Right hindlimb (tissue), 1 donor: ENCODE results near the gene GPR137.

Experiments used
- DNase-seq: peaks from one replicate; pipeline ENCODE4 v3.0.0-alpha.2; 2018

Gene GPR137

DNA sequence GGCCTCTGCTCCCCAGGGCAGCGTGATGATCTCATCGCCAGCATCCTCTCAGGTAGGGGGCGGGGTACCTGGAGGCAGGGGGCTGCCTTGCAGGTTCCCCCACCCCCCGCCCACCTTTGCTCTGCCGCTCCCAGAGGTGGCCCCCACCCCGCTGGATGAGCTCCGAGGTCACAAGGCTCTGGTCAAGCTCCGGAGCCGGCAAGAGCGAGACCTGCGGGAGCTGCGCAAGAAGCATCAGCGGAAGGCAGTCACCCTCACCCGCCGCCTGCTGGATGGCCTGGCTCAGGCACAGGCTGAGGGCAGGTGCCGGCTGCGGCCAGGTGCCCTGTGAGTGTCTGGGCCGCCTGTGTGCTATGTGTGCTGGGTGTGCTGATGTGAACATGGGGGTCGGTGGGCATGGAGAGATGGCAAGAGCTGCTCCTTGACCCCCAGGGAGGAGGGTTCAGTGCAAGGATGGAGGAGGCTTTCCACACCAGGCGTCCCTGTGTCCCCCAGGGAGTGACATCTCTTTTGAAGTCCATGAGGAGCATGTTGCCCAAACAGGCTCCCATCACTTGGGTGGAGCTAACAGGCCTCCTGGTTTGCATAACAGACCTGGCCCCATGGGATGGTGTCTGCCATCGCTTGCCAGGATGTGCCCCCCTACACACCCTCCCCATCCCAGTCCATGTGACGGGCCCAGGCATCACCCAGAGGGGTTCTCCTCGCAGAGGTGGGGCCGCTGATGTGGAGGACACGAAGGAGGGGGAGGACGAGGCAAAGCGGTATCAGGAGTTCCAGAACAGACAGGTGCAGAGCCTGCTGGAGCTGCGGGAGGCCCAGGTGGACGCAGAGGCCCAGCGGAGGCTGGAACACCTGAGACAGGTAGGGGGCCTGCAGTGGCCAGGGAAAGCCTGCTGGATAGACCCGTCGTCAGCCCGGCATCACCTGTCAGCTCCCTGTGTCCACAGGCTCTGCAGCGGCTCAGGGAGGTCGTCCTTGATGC is 20.2 kb upstream of the GPR137 start:
- no peak for DNase-seq

DNA sequence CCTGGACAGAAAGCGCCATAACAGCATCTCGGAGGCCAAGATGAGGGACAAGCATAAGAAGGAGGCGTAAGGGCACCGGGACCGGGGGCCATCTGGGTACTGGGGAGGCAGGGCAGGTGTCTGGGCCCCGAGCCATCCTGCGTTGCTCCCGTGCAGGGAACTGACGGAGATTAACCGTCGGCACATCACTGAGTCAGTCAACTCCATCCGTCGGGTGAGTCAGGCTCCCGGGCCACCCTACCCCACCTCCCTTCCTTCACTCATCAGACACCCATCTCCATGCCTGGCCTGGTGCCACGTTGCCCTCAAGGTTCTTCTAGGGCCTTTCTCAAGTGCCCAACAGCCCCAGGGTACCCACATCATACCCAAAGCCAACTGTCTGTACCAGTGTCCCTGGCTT is 19.3 kb upstream of the GPR137 start:
- no peak for DNase-seq

DNA sequence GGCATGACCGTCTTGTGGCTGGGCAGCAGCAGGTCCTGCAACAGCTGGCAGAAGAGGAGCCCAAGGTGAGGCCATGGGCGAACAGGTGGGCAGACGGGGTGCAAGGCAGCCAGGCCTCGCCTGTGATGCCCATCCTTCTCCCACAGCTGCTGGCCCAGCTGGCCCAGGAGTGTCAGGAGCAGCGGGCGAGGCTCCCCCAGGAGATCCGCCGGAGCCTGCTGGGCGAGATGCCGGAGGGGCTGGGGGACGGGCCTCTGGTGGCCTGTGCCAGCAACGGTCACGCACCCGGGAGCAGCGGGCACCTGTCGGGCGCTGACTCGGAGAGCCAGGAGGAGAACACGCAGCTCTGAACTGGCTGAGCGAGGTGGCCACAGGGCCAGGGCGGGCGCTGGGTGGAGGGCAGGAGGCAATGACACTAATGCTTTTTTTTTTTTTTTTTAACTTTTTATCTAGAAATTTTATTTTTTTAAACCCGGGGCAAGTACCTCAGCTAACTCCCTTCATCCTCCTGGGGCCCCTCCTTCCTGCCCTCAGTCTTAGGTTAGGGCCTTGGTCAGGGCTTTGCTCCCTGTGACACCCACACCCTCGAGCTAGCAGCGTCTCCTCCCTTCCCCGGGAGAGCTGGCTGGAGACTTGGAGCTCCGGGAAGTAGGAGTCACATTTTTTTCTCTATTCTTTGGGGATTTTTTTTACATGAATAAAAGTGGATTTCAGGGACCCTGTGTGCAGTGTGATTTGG is 18.3 kb upstream of the GPR137 start:
- DNase-seq = no peak

DNA sequence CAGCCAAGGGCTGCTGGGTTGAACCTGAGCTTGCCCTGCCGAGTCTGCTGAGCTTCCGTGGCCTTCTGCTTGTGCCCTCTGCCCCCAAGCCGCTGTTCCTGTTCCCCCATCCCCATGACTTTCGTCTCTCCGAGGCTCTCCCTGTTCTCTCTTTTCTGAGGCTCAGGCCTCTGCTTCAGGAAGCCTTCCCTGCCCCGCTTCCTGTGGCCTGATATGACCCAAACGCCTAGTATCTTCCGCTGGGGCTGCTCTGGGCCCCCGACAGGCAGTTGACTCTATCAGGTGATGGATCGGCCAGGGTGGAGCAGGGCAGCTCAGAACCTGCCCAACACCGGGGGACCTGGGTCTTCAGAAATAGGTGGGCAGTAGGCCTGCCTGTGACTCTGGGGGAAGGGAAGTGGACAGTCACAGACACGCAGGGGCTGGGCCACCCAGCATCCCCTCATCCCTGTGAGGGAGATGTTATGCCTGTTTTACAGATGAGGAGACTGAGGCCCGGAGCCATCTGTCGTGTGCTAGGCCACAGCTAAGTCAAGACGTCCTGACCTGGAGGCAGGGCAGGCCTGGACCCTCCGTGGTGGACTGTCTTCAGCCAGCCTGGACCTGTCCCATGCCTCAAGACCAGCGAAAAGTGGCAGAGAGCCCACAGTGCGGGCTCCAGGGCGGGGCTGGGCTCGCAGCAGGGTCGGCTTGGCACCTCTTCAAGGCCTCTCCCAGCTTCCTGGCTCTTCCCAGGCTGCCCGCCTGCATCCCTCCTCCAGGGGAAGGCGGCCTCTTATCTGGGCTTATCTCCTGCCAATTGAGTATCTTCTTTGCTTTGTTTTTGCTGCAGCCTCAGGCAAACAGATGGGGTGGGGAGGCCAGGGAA is 17.4 kb upstream of the GPR137 start:
- peak; percentile 72 for DNase-seq

DNA sequence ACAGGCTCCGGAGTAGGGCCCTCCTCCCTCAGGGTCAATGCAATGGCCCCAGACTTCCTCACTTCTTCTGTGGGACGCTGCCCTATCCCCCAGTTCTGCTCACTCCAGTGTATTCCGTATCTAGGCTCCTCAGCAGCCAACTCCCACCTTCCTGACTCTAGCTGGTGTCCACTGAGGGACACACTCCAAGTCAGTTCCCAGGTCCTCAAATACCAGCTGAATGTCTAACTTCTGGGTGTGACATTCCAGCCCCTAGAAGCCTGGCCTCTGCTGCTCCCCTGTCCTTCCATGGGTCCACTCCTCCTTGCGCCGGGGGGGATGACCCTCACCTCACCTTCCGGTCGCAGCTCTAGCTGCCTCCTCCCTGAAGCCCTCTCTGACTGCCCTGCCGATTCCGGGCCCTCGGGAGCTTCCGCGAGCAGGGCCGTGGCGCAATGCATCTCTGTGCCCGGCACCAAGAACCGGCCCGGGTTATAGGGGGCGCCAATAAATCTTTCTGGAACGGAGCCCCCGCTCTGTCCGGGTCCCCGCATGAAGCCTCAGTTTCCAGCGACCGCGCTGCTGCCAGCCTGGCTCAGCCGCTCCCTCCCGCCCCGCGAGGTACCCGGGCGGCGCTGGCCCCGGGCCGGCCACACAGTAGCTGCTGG is 16.6 kb upstream of the GPR137 start:
- DNase-seq = no peak

DNA sequence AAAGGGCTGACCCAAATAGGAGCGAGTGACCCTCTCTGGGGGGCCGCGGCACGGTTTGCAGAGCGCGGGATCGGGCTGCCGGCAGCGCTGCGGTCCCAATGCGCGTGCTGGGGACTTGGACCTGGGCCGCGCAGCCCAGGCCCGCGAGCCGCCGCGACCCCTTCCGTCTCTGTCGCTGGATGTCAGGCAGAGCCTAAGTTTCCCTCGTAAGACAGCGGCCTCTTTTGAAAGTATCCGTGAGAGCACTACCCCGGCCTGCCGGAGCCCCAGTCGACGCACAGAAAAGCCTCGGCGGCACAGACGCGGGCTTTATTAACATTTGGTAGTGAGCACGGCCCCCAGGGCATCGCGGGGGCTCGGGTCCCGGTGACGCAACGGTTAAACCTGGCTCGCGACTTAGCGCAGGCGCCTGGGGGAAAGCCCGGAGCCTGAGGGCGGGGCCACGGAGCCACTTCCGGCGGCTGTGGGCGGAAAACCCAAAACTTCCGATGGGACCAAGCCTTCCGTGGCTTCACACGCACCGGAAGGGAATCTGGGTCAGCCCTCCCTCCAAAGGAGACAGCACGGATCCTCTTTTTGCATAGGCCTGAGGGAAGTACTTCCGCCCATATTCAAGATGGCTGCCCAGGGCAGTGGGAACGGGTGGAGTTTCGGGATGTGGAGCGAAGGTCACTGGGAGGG is 16.0 kb upstream of the GPR137 start:
- DNase-seq = peak; percentile 99

DNA sequence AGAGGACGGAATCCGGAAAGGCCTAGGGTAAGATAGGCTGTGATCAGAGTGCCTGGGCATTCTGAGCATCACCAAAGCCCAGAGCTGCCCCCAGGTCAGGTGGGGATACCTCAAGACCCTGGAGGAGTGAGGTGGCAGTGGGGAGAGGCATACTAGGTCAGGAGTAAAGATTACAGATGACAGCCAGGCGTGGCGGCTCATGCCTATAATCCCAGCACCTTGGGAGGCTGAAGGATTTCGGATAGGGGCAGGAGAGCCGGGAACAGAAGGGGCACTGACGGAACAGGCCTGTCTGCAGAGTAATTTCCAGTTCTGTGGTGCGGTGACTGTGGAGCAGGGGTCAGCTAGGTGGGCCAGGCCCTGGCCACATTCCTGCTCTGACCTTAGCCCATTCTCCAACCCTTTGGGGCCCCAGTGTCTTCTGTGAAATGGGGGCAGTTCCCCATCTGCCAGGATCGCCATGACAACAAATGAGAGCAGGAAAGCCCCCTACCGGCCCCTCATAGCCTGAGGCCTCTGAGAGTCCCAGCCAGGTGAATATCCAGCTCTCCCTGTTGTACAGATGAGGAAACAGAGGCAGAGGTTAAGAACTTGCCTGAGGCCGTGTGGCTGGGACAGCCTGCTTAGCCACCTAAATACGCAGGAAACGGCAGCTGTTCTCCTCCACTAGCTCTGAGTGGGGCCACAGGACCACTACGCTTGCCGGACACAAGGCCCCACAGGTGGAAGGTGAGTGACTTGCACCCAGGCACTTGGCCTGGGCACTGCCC is 10.4 kb upstream of the GPR137 start:
- no peak for DNase-seq

DNA sequence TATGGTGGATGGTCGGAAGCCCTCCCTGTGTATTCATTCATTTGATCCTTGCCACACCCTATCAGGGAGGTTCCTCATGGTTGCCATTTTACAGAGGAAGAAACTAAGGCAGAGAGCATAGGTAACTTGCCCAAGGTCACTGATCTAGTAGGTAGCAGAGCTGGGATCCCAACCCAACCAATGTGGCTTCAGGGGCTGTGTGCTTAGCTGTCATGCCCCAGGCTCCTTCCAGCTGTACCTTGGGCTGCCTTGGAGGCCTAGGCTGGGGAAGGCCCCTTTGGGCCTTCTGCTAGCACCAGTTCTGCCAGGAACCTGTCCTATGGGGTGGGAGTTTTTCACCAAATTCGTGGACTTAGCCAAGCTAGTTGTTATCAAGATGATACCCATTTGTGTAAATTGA is 9.8 kb upstream of the GPR137 start:
- no peak for DNase-seq

DNA sequence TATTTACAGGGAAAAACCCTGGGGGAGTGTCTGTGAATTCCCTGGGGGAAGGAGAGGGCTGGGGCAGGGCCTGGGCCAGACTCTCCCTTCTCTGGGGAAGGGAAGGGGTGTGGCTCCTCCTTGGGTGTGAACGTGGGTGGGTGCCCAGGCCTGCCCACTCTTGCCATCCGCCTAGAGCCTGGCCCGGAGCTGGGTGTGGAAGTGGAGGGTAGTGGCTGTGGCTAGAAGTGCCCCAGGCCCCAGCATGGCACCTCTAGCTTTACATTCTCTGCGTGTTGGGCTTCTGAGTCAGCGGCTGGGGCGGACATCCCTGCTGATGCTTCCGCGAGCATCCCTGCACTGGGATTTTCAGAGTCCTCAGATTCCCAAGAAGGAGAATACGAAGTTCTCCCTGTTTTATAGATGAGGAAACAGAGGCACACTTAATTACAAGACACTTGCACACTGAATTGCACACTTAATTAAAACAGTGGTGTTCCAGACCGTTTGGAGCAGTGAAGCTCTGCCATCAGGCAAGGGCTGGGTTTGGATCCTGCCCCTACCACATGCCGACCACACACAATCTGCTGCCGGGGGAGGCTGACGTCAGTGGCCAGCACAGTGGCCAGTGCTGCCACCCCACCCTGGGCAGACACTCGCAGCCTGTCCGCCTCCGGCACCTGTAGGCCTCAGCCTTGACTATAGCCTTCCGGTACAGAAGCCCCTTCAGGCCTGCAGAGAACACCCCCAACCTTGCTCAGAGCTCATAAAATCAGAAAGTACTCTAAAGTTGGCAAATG is 8.8 kb upstream of the GPR137 start:
- no peak for DNase-seq

DNA sequence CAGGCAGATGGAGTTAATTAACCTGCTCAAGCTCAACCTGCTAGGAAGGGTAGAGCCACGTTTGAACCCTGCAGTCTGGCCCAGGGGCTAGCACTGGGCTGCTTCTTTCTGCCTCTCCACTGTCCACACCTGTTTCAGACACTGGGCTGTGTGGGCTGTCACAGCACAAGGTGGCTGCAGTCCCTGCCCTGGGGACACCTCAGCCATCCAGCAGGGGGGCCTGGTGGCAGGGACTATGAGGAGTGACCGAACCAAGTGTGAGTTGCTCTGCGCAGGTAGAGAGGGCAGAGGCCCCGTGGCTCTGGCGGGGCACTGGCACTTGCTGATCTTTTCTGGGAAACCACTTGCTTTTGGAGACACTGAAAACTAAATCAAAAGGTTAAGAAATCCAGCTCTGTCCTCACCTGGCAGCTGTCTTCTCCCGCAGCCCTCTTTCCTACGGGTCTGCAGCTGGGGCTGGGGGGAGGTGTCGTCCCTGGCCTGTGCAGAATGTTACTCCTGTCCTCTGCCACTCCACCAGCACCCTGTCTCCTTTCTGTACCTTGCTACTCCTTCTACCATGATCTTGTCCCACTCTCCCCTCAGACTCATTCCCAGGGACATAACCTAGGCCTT is 7.0 kb upstream of the GPR137 start:
- no peak for DNase-seq

DNA sequence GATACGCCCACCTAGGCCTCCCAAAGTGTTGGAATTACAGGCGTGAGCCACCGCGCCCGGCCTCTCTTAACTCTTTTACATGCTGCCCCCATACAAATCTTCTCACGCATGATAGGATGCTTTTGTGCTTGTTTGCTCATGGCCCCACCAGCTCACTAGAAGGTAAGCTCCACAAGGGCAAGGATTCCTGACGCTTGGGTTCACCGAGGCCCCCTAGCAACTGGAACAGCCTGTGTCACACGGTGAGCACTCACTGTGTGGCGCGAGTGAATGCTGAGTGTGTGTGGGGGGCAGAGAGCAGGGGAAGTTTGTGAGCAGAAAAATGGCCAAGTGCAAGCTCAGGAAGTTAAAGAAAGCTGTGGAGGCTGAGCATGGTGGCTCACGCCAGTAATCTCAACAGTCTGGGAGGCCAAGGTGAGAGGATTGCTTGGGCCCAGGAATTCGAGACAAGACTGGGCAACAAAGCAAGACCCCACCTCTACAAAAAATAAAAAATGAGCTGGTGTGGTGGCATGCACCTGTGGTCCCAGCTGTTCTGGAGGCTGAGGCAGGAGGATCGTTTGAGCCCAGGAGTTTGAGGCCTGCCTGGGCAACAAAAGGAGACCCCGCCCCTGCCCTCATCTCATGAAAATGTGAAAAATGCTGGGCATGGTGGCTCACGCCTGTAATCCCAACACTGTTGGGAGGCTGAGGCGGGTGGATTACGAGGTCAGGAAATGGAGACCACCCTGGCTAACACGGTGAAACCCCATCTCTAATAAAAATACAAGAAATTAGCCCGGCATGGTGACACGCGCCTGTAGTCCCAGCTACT is 3.5 kb upstream of the GPR137 start:
- no peak for DNase-seq

DNA sequence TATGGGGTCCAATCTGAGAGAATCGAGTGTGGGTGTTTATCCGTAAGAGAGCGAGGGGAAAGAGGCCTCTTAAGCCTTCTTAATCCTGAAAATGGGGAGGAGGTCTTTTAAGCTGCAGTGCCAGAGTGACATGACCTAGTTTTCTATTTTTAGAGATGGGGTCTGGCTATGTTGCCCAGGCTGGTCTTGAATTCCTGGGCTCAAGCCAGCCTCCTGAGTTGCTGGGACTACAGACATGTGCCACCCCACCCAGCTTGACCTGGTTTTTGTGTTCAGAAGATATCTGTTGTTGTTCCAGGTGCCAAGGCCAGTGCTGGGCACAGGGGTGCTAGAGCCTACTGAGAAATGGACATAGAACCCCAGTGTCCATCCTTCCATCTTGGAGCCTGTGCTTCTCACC is 2.6 kb upstream of the GPR137 start:
- DNase-seq = no peak

DNA sequence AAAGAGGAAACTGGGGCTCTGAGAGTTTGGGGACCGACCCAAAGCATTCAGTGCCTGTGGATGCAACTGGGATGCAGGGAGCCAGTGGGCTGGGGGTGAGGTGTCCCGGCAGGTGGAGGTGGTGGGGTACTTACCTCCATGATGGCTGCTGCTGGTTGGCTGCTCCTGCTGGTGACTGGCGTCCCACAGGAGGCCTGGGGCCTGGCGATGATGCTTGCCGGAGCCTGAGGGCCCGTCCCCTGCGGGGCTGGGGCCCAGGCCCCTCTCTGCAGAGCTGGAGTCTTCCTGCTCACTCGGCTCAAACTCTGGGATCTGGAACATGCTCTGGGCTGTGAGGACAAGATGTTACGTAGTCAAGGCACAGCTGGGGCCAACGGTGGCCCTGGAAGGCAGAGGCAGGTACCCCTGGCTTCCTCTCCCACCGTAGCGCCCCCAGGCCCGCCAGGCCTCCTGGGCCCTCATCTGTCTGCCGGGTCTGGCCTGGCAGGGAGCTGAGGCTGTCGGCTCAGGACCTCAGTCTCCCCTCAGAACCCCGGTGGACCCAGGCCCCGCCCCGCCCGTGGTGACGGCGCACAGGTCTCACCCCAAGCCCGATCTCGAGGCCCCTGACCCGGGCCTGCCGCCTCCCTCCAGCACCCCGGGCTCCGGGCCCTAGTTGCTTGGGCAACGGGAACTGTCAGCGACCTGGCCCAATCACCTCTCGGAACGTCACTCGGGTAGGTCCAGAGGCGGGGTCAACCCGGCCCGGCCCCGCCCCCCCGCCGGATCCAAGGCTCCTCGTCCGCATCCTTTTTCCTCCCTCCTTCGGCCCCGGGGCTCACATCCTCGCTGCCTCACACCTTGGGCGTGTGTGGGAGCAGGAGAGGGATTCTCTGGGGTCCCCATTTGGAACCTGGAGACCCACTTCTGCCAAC is 1.3 kb upstream of the GPR137 start, which contains the start of gene BAD:
Gene BAD, minus strand, starts transcription at position 618 of the 914 bp plus-strand sequence. Its CDS starts 297 bp downstream, at position 321.
- peak; percentile 97 for DNase-seq

DNA sequence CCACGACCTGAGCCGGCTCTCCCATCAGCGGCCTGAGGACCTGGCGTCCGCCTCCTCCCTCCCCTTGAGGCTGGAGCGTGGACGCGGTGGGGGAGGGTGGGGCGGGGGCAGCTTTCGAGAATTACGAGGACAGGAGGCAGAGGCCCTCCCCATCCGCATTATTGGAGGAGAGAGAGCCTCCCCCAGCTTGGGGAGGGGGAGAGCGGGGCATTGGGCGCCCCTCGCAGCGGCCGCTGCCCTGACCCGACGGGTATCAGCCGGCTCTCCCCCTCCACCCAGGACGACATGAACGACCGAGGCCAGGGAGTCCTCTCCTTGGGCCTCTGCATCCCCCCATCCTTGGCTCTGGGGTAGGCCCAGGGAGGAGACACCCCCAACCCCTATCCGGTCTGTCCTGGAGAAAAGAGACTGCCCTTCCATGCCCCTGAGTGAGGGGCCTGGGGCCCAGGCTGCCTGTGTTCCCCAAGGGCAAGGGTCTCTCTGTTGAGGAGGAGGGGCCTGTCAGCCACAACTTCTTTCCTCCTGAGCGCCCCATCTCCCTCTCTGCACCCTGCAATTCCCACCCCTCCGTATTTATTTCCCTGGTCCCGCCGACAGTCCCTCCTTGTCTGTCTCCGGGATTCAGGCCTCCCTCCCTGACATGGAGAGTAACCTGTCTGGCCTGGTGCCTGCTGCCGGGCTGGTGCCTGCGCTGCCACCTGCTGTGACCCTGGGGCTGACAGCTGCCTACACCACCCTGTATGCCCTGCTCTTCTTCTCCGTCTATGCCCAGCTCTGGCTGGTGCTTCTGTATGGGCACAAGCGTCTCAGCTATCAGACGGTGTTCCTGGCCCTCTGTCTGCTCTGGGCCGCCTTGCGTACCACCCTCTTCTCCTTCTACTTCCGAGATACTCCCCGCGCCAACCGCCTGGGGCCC is 495 bp downstream of the GPR137 start:
- DNase-seq = no peak

DNA sequence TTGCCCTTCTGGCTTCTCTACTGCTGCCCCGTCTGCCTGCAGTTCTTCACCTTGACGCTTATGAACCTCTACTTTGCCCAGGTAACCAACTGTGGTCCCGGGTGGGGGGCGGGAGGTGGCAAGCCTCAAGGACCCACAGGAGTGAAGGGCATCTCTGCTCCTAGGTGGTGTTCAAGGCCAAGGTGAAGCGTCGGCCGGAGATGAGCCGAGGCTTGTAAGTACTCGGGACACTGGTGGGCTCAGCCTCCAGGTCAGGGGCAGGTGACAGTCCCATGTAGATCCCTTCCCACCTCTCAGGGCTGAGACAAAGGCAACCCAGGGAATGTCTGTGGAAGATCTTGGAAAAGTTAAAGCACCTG is 1.1 kb downstream of the GPR137 start:
- no peak for DNase-seq

DNA sequence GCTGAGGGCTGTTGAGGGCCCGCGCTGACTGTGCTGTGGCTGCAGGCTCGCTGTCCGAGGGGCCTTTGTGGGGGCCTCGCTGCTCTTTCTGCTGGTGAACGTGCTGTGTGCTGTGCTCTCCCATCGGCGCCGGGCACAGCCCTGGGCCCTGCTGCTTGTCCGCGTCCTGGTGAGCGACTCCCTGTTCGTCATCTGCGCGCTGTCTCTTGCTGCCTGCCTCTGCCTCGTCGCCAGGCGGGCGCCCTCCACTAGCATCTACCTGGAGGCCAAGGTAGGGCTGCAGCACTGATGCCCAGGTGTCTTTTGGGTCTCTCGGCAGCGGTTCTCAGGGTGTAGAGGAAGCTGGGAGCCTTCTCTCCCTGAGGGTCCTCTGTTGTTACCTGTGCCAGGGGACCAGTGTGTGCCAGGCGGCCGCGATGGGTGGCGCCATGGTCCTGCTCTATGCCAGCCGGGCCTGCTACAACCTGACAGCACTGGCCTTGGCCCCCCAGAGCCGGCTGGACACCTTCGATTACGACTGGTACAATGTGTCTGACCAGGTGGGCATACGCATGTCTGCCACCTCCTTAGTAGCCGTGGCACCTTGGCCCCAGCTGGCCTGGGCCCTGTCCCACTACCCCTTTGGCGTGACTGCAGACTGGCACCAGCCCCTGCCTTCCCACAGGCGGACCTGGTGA is 2.2 kb downstream of the GPR137 start:
- DNase-seq = no peak
